ENCODE measurements around the gene COL15A1. TPM values are rescaled to one million over a fixed set of nuclear protein-coding genes. Genes with fewer than 3 reads are reported as not detected.

COL15A1 gene
- total and polyA plus RNA-seq, 4 donors, result 21.4 to 94.4 (median 57.3) TPM

GRCh38 chr9:99035313-99035712, 91.6 kb downstream of the COL15A1 start:
- no peak overlapping the region for H3K27ac ChIP-seq (ENCODE audit: low read depth, low read length)
- H3K4me1 ChIP-seq (ENCODE audit: control insufficient read depth, insufficient read depth, low read length), result no peaks in the 10 kb centered on the region
- DNase-seq (ENCODE audit: low read depth in 4 of 6, low spot score in 6 of 6), result no peak
- H3K27me3 ChIP-seq (ENCODE audit: control insufficient read depth, insufficient read depth, low read length), result no peaks in the 10 kb centered on the region
- H3K9me3 ChIP-seq (ENCODE audit: control insufficient read depth, insufficient read depth, low read length), result no peaks in the 10 kb centered on the region
- WGBS (ENCODE audit: insufficient coverage), result 77% methylated on average over 3 of the region's 4 CpGs
- no peak overlapping the region for H3K4me3 ChIP-seq (ENCODE audit: low read depth, low read length)
- H3K36me3 ChIP-seq (ENCODE audit: control insufficient read depth, insufficient read depth, low read length), result no peaks in the 10 kb centered on the region

- peak in 1 of 6 donors; percentile 86 for DNase-seq (ENCODE audit: low read depth in 4 of 6, low spot score in 6 of 6)
- Histone ChIP-seq H3K36me3 (ENCODE audit: control insufficient read depth, insufficient read depth, low read length) (no peaks in the 10 kb centered on the region), H3K27ac (ENCODE audit: low read depth, low read length) (no peak overlapping the region), H3K9me3 (ENCODE audit: control insufficient read depth, insufficient read depth, low read length) (no peaks in the 10 kb centered on the region), H3K27me3 (ENCODE audit: control insufficient read depth, insufficient read depth, low read length) (no peaks in the 10 kb centered on the region), H3K4me3 (ENCODE audit: low read depth, low read length) (no peak overlapping the region), H3K4me1 (ENCODE audit: control insufficient read depth, insufficient read depth, low read length) (peaks cover 2% of the 10 kb centered on the region)
- 59% methylated on average over 4 of the region's 7 CpGs for WGBS (ENCODE audit: insufficient coverage)
Measured at GRCh38 chr9:99037769-99038483, 94.2 kb downstream of the COL15A1 start.

DNA sequence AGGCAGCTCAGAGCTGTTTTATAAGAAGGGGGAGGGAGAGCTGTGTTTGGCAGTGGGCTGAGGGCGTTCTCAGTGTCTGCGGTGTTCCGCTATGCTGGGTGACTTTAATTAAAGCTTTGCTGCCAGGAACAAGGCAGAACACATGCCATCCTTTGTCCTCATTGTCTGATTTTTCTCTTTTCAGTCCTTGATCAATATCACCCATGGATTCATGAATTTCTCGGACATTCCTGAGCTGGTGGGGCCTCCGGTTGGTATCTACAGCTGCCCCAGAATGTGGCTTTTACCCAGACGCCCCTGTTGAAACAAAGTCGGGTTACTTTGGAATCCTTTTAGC, 94.7 kb downstream of the COL15A1 start:
- Histone ChIP-seq H3K36me3 (ENCODE audit: control insufficient read depth, insufficient read depth, low read length) (no peaks in the 10 kb centered on the region), H3K27me3 (ENCODE audit: control insufficient read depth, insufficient read depth, low read length) (no peaks in the 10 kb centered on the region), H3K9me3 (ENCODE audit: control insufficient read depth, insufficient read depth, low read length) (no peaks in the 10 kb centered on the region), H3K4me3 (ENCODE audit: low read depth, low read length) (no peak overlapping the region), H3K27ac (ENCODE audit: low read depth, low read length) (no peak overlapping the region), H3K4me1 (ENCODE audit: control insufficient read depth, insufficient read depth, low read length) (peaks cover 2% of the 10 kb centered on the region)
- WGBS (ENCODE audit: insufficient coverage), result 34% methylated on average over 5 of the region's 7 CpGs
- peak in 2 of 6 donors; percentile 69 to 83 for DNase-seq (ENCODE audit: low read depth in 4 of 6, low spot score in 6 of 6)

GRCh38 chr9:99039505-99040182, 95.9 kb downstream of the COL15A1 start:
- no peak for DNase-seq (ENCODE audit: low read depth in 4 of 6, low spot score in 6 of 6)
- 77% methylated on average over 2 of the region's 2 CpGs for WGBS (ENCODE audit: insufficient coverage)
- Histone ChIP-seq H3K27ac (ENCODE audit: low read depth, low read length) (no peak overlapping the region), H3K4me1 (ENCODE audit: control insufficient read depth, insufficient read depth, low read length) (peaks cover 2% of the 10 kb centered on the region), H3K9me3 (ENCODE audit: control insufficient read depth, insufficient read depth, low read length) (no peaks in the 10 kb centered on the region), H3K36me3 (ENCODE audit: control insufficient read depth, insufficient read depth, low read length) (no peaks in the 10 kb centered on the region), H3K4me3 (ENCODE audit: low read depth, low read length) (no peak overlapping the region), H3K27me3 (ENCODE audit: control insufficient read depth, insufficient read depth, low read length) (no peaks in the 10 kb centered on the region)

GRCh38 chr9:99040251-99040900, 96.7 kb downstream of the COL15A1 start:
- 74% methylated on average over 9 of the region's 10 CpGs for WGBS (ENCODE audit: insufficient coverage)
- Histone ChIP-seq H3K4me3 (ENCODE audit: low read depth, low read length) (no peak overlapping the region), H3K9me3 (ENCODE audit: control insufficient read depth, insufficient read depth, low read length) (no peaks in the 10 kb centered on the region), H3K36me3 (ENCODE audit: control insufficient read depth, insufficient read depth, low read length) (no peaks in the 10 kb centered on the region), H3K27ac (ENCODE audit: low read depth, low read length) (no peak overlapping the region), H3K4me1 (ENCODE audit: control insufficient read depth, insufficient read depth, low read length) (peaks cover 2% of the 10 kb centered on the region), H3K27me3 (ENCODE audit: control insufficient read depth, insufficient read depth, low read length) (no peaks in the 10 kb centered on the region)
- DNase-seq (ENCODE audit: low read depth in 4 of 6, low spot score in 6 of 6), result no peak

DNA sequence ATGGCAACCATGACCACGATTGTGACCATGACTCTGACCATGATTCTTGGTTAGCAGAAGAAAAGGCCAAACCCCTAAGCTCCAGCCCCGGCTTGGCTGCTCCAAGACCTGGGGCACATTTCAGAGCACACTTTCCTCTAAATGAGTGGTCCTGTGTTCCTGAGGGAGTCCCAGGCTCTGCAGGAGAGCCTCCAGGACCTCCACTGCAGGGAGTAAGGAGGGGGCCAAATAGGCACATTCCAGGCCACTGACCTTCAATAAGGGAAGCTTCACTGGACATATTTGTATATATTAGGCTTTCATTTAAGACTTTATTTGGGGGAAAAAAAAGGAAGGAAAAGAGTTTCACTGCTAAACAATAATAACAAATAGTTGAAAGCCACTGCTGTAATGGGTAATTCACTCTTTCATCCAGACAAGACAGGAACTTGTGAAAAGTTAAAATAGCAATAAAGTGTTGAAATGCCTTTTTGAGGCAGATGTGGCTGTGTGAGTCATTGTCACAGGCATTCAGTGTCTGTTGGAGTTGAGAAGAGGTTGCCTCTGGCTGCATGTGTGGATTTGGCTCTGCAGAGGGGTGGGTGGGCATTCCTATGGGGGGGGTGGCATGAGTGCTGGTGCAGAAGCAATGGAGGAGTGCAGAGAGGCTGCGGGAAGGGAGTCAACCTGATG, 97.3 kb downstream of the COL15A1 start:
- H3K27ac ChIP-seq (ENCODE audit: low read depth, low read length), result no peak overlapping the region
- no peak overlapping the region for H3K4me3 ChIP-seq (ENCODE audit: low read depth, low read length)
- H3K9me3 ChIP-seq (ENCODE audit: control insufficient read depth, insufficient read depth, low read length), result no peaks in the 10 kb centered on the region
- DNase-seq (ENCODE audit: low read depth in 4 of 6, low spot score in 6 of 6), result no peak
- WGBS (ENCODE audit: insufficient coverage), result 86% methylated on average over 3 of the region's 3 CpGs
- H3K27me3 ChIP-seq (ENCODE audit: control insufficient read depth, insufficient read depth, low read length), result no peaks in the 10 kb centered on the region
- no peaks in the 10 kb centered on the region for H3K36me3 ChIP-seq (ENCODE audit: control insufficient read depth, insufficient read depth, low read length)
- peaks cover 2% of the 10 kb centered on the region for H3K4me1 ChIP-seq (ENCODE audit: control insufficient read depth, insufficient read depth, low read length)

DNA sequence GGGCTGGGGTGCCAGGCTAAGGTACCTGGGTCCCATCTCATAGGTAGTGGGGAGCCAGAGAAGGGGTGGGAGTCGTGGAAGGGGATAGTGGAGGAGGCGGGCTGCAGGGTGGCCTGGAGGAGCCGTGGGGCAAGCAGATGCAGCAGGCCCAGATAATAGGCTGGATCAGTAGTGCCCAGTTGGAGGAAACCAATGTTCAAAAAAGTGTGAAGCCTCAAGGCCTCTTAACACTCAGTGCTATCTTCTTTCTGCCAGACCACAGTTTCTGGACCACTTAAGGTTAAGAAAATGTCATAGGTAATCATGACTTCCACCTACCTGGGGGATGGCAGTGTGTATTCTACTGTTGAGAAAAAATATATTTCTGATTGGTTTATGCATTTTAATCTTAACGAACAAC, 97.9 kb downstream of the COL15A1 start:
- Histone ChIP-seq H3K4me3 (ENCODE audit: low read depth, low read length) (no peak overlapping the region), H3K27me3 (ENCODE audit: control insufficient read depth, insufficient read depth, low read length) (no peaks in the 10 kb centered on the region), H3K9me3 (ENCODE audit: control insufficient read depth, insufficient read depth, low read length) (no peaks in the 10 kb centered on the region), H3K27ac (ENCODE audit: low read depth, low read length) (no peak overlapping the region), H3K36me3 (ENCODE audit: control insufficient read depth, insufficient read depth, low read length) (no peaks in the 10 kb centered on the region), H3K4me1 (ENCODE audit: control insufficient read depth, insufficient read depth, low read length) (peaks cover 2% of the 10 kb centered on the region)
- WGBS (ENCODE audit: insufficient coverage), result 89% methylated on average over 3 of the region's 4 CpGs
- DNase-seq (ENCODE audit: low read depth in 4 of 6, low spot score in 6 of 6), result no peak

DNA sequence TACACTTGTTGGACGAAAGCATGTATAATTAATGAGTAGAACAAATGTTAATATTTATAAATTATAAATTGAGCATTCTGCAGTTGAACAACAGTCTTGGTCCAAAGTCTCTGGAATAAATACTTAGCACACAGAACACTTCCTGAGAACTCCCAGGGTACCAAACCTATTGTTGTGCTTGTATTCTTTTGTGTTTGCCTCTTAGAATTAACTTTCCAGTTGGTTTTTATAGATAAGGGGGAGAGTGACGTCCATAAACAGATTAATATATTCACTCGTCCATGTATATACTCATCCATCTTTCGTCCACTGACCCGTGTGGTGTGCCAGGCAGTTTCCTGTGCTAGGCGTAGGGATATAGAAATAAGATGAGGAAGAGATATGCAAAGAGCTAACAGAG, 98.9 kb downstream of the COL15A1 start:
- no peaks in the 10 kb centered on the region for H3K9me3 ChIP-seq (ENCODE audit: control insufficient read depth, insufficient read depth, low read length)
- no peak overlapping the region for H3K27ac ChIP-seq (ENCODE audit: low read depth, low read length)
- no peaks in the 10 kb centered on the region for H3K27me3 ChIP-seq (ENCODE audit: control insufficient read depth, insufficient read depth, low read length)
- peaks cover 2% of the 10 kb centered on the region for H3K4me1 ChIP-seq (ENCODE audit: control insufficient read depth, insufficient read depth, low read length)
- no CpG with 5 or more reads among the region's 6 CpGs for WGBS (ENCODE audit: insufficient coverage)
- H3K36me3 ChIP-seq (ENCODE audit: control insufficient read depth, insufficient read depth, low read length), result no peaks in the 10 kb centered on the region
- no peak overlapping the region for H3K4me3 ChIP-seq (ENCODE audit: low read depth, low read length)
- DNase-seq (ENCODE audit: low read depth in 4 of 6, low spot score in 6 of 6), result no peak

GRCh38 chr9:99044827-99045226, 101.1 kb downstream of the COL15A1 start:
- Histone ChIP-seq H3K36me3 (ENCODE audit: control insufficient read depth, insufficient read depth, low read length) (no peaks in the 10 kb centered on the region), H3K27me3 (ENCODE audit: control insufficient read depth, insufficient read depth, low read length) (no peaks in the 10 kb centered on the region), H3K9me3 (ENCODE audit: control insufficient read depth, insufficient read depth, low read length) (no peaks in the 10 kb centered on the region), H3K4me1 (ENCODE audit: control insufficient read depth, insufficient read depth, low read length) (peaks cover 2% of the 10 kb centered on the region), H3K27ac (ENCODE audit: low read depth, low read length) (no peak overlapping the region), H3K4me3 (ENCODE audit: low read depth, low read length) (no peak overlapping the region)
- WGBS (ENCODE audit: insufficient coverage), result 100% methylated on average over 1 of the region's 4 CpGs
- no peak for DNase-seq (ENCODE audit: low read depth in 4 of 6, low spot score in 6 of 6)
